GM23248 (cell line): ENCODE results near the gene FILIP1.

ENCODE experiments used
- EZH2 ChIP-seq: fragments of 200-600 bp; sonication (generic); IDR thresholded peaks from 2 replicates; pipeline ENCODE4 v1.6.1; 2018; ENCODE audit warnings: antibody characterized with exemption, mild to moderate bottlenecking; ENCODE audit not compliant: insufficient read depth, poor library complexity, severe bottlenecking
- EZH2phosphoT487 ChIP-seq: fragments of 200-600 bp; sonication (generic); IDR thresholded peaks from 2 replicates; pipeline ENCODE4 v1.6.1; 2018; ENCODE audit warnings: antibody characterized with exemption, moderate library complexity, mild to moderate bottlenecking, low read depth; ENCODE audit not compliant: insufficient read depth

DNA sequence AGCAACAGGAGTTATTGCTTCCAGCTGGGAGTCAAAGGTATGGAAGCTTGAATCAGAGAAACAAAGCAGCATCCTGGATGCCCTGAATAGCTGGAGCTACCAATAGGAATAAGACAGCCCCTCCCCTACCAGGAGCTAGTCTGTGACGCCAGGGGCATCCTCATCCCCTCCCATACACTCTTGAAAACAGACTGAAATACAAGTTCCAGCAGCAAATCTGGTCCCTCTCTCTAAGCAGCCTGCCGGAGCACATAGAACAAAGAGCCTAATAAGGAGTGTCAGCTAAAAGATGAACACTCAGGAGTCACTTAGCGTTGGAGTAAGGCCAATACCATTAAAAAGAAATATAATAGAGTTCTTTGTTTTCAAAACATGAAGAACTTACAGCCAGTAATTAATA is 25.6 kb downstream of the FILIP1 start:
- TF ChIP-seq EZH2phosphoT487: no peak
- no peak for TF ChIP-seq EZH2
